HG03571 (cell line): ENCODE data around the gene TTBK1.

Experiments used
- ATAC-seq: cut with Tn5 transposase; IDR thresholded peaks from one replicate; pipeline ENCODE4 v1.9.1; 2021; ENCODE audit not compliant: unreplicated experiment

Gene TTBK1

DNA sequence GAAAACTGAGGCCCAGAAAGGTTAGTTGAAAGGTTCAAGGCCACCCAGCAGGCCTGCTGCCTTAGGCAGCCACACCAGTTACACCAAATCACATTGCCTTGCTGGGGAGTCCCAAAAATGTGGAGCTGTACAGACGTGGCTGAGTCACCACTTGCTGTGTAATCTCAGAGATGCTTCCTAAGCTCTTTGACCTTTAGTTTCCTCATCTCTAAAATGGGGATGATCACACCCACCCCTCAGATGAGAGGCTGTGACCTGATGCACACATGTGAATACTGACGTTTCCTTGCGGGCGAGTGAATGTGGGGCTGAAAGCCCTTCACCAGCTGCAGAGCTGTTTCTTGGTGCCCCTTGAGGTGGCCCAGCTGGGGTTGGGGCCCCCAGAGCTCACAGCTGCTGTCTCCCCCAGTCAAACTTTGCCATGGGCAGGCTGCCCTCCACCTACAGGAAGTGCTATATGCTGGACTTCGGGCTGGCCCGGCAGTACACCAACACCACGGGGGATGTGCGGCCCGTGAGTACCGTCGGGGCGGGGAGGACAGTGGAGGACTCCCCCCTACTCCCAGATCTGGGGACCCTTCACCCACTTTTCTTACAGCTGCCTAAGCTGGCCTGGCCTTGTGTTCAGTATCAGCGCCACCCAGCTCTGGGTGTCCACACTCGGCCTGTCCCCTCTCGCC is 11.0 kb downstream of the TTBK1 start:
- no peak for ATAC-seq

DNA sequence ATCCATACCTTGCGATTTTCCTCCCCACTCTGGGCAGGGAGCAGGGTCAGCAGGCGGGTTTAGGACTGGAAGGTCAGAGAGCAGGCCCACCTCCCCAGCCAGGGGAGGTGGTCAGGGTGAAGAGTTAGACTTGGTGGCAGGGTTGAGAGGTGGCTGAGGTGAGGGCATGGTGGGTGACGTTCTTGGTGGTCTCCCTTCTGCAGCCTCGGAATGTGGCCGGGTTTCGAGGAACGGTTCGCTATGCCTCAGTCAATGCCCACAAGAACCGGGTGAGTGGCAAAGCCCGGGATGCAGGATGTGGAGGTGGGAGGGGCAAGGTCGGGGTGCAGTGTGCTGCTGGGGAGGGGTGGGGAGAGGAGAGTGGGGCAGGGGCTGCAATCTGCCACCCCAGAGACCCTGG is 11.6 kb downstream of the TTBK1 start:
- ATAC-seq = no peak

DNA sequence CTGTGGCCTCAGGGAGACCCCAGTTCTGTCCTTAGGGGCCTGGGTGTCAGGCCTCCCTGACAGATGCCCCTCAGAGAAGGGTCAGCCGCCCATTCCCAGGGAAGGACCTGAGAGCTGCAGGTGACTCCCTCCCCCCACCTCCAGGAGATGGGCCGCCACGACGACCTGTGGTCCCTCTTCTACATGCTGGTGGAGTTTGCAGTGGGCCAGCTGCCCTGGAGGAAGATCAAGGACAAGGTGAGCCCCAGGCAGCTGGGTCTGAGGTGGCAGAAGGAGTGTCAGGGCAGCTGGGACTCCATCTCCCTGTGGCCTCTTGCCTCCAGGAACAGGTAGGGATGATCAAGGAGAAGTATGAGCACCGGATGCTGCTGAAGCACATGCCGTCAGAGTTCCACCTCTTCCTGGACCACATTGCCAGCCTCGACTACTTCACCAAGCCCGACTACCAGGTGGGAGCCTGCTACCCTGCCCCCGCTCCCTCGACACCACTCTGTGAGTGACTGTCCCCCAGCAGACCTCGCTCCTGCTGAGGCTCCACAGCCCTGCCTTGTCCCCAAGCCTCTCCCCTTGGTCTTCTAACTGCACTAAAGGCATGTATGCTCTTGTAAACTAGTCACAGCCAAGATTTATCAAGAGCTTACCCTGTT is 12.2 kb downstream of the TTBK1 start:
- no peak for ATAC-seq

DNA sequence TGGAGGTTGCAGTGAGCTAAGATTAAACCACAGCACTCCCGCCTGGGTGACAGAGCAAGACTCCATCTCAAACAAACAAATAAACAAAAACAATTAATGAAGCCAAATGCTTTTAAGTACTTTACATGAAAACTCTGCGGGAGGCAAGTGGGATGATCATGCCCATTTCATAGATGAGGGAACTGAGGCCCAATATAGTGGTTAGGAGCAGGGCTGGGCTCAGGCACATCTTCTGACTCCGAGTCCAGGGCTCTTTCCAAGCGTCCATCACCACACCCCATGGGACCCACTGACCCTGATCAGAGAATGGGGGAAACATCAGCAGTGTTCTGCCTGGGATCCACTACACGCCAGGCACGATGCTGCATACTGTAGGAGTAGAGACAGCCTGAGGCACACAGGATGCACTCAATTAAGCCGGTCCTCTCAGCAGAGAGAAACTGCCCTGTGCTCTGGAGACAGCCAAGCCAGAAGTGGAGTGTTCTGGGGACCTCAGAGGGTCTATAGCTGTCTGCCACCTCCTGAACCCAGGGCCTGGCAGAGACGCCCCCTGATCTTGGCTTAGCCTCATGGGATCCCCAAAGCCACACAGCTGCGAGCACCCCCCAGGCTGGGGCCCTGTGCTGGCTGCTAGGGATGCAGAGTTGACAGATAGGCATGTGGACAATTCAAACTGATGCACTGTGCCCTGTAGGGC is 13.5 kb downstream of the TTBK1 start:
- no peak for ATAC-seq

- ATAC-seq = no peak
Observed at GRCh38 chr6:43257367-43258145, 14.3 kb downstream of the TTBK1 start.

DNA sequence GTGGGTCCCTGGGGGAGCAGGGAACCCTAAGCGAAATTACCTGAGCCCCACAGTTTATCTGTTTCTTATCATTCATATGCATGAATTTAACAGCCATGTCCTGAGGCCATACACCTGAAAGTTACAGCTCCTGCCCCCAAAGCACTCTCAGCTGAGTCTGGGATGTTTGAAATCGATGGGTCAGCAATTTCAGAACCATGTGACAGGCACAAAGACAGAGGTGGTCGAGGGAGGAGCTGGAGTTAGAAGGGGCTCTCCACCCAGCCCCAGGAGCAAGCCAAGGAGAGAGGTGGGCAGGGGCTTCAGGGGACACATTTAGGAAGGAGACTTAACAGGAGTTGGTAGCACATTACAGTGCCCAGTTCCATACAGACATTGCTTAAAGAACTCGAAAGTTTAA is 14.9 kb downstream of the TTBK1 start:
- no peak for ATAC-seq

- ATAC-seq = no peak
Observed at GRCh38 chr6:43258807-43259686, 15.8 kb downstream of the TTBK1 start.

DNA sequence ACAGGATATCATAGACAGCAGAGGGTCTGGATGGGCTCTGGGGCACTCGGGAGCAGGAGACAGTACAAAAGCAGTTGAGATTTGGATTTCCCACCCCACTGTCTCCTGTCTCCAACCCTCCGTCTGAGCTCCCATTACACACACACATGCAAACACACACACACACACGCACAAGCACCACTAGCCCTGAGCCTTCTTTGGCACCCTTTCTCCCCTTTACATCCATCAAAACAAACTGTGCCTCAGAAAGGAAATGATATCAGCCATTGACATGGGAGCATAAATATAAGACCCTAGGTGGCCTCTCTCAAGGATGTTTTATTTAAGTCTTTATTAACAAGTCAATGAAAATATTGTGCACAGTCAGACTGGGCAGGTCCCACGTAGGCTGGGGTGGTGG is 17.5 kb downstream of the TTBK1 start:
- ATAC-seq = no peak

- no peak for ATAC-seq
Observed at GRCh38 chr6:43261198-43261597, 17.9 kb downstream of the TTBK1 start.

DNA sequence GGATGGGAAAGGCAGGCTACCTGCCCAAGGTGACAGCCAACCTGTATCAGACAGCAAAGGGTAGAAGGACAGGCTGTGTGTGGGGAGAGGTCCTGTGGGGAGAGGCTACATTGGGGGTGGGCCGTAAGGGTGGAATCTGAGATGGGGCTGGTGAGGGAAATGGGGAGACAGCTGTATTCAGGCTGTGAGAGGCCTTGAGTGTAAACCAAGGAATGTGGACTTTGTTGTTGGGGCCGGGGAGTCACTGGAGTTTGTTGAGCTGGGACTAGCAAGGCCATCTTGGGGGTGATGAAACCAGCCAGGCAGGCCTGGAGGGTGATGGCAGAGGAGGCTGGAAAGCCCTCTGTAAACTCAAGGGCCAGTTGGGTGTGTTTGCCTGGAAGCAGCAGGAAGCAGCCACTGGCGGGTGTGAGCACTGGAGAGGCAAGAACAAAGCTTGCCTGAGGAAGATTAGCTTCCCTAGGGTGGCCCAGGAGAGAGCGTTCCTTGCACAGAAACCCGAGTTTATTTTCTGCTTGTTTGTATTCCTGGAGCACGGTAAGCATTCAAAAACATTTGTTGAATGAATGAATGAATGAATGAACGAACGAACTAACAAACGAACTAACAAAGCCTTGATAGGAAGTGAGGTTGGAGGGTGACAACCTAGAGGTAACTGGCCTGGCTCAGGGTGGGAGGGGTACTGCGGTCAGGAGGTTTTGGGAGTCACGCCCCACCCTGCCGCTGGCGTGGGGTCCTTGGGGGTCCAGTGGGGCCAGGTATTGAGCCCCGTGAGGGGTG is 18.9 kb downstream of the TTBK1 start:
- no peak for ATAC-seq

- no peak for ATAC-seq
Observed at GRCh38 chr6:43262780-43263313, 19.6 kb downstream of the TTBK1 start.

DNA sequence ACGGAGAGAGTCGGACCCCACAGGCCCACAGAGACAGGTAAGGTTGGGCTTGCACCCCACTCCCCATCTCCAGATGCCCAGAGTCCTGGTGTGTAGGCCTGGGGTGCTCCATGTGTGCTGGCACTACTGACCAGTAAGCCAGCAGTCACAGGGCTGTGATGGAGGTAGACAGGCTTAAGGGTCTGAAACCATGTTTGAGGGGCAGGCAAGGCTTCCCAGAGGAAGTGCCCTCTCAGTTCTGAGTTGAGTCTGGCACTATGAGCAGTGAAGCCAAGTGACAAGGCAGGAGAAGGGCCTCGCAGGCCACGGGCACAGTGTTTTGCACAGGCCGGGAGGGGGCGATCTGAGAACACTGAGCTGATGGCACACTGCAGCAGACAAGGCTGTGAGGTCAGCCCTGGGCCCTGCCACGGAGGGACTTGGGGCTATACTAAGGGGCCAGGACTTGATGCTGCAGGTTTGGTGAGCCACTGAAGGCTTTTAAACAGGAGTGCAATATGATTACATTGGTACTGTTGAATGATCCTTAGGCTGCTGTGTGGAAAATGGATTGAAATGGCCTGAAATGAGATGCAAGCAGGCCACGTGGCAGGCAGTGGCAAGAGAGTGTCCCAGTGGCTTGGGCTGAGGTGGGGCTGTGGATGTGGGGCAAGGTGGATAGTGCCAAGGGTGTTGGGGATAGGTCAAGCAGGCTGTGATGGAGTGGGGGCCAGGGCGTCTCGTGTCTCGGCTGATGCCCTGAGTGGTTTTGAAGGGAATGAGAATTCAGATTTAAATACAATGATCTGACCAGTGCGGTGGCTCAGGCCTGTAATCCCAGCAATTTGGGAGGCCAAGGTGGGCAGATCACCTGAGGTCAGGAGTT is 20.3 kb downstream of the TTBK1 start:
- peak; percentile 69 for ATAC-seq

DNA sequence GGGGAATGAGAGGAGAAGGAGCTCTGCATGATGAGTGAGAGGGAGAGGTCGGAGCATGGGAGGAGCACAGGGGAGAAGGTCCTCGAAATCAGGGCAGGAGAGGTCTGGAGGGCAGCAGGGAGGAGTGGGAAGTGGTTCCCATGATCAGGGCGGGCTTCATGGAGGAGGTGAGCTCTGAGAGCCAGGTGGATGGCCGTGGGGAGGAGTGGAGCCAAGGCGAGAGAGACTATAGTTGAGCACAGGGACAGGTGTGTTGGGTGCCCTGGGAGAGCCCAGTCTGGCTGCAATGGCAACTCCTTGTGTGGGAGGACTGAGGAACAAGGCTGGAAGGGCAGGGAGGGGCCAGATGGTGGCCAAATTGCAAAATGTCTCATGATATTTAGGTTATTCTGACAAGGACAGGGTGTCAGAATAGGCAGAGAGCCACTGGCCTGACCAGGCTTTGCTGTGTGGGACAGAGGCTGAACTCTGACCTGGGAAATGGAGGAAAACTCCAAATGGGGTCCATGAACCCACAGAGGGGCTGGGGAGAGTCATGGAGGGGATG is 21.4 kb downstream of the TTBK1 start:
- ATAC-seq = no peak

DNA sequence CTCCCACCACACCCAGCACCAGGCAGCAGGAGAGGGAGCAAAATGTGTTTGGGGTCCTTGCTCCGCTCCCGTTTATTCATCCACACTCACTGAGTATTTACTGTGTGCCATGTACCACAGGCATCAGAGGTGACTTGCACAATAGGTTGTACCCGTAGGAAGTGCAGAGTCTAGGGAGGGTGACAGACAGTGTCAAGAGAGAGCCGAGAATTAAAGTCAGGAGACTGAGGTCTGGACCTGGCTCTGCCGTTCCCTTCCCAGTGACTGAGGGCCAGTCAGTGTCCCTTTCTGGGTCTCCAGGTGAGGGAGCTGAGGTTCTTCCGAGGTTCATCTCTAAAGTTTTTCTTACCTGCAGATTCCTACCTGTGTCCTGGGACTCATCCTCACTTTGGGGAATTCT is 22.3 kb downstream of the TTBK1 start:
- ATAC-seq = no peak

DNA sequence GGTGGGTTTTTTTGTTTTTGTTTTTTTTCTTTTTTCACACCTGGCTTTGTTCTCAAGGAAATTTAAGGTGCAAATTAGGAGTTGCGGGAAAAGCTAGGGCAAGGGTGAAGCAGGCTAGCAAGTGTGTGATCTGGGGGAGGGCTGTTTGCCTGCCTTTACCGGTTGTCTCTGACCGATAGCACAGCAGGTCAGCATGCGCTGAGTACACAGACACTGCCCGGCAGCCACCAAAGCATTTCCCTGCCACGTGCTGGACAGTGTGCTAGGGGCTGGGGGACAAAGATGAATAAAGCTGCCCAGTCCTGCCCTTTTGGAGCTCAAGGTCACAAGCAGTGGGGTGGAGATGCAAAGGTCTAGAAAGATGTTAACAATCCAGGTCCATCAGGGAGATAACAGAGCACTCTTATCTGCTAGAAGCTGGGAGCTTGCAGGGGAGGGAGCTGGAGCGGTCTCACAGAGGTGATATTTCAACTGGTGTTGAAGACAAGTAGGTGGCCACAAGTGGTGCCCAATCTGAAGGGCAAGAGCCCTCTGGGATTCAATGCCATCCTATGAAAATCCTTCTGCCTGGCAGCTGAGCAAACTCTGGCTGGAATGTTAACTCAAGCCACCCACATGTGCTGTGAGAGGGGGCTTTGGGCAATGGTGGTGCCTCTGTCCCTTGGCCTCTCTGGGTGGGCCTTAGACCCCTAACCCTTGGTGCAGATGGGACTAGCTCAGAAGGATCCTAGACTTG is 24.5 kb downstream of the TTBK1 start:
- no peak for ATAC-seq

DNA sequence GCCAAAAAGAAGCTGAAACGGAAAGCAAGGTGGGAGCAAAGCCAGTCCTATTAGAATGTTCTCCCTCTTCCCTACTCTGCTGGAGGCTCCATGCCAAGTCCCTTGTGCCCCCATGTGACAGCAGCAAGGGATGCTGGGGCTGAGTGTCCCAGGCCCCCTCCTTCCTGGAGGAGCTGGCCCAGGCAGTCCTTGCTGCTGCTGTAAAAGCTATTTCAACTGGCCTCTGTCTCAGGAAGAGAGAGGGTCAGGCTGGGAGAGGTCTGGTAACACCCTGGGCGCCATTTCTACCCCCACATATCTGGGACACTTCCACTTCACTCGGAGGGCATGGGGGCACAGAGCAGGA is 25.0 kb downstream of the TTBK1 start:
- no peak for ATAC-seq

GRCh38 chr6:43268782-43269272 is 25.5 kb downstream of the TTBK1 start:
- ATAC-seq = no peak
